Panc1 (cell line): ENCODE results near the gene CTDP1. TPM values are rescaled to one million over a fixed set of nuclear protein-coding genes. Genes with fewer than 3 reads are reported as not detected.
A peak's percentile ranks its signal among the peaks of the same experiment; 100 is the strongest.

Source experiments
- ATAC-seq: fragments of 200-7000 bp; cut with Tn5 transposase; 2 replicates; pipeline ENCODE4 v1.9.1; 2020; ENCODE audit warnings: mild to moderate bottlenecking, moderate library complexity
- BruUV-seq: library from RNA; stranded (reverse); fragments of 400-500 nt; replicated peaks from 2 replicates; lab custom pipeline; 2021; lab: Mats Ljungman, UMichigan
- CTCF ChIA-PET: fragments of 300-600 bp; sonication (Branson Sonifier 250); formaldehyde crosslinking; loops from one replicate; lab custom pipeline; 2022; ENCODE audit warnings: antibody characterized with exemption; lab: Charles Lee
- POLR2A ChIA-PET: fragments of 300-600 bp; sonication (Branson Sonifier 250); formaldehyde crosslinking; loops from one replicate; lab custom pipeline; 2022; ENCODE audit warnings: antibody characterized with exemption; lab: Charles Lee
- DNase-seq: peaks from one replicate; pipeline ENCODE4 v3.0.0-alpha.2; 2010; ENCODE audit warnings: low read depth, low spot score
- H3K27ac ChIP-seq: 2 replicates; pipeline ENCODE4 v1.5.1; 2011; ENCODE audit warnings: mild to moderate bottlenecking, low read length, inconsistent platforms
- H3K27me3 ChIP-seq: fragments of 200-500 bp; sonication (Bioruptor generic); 2 replicates; pipeline ENCODE4 v1.6.0; 2014; ENCODE audit warnings: low read length, inconsistent platforms; ENCODE audit not compliant: control insufficient read depth, insufficient read depth
- H3K36me3 ChIP-seq: fragments of 200-500 bp; sonication (Bioruptor generic); 2 replicates; pipeline ENCODE4 v1.5.1; 2014; ENCODE audit warnings: inconsistent platforms, mild to moderate bottlenecking, low read length, moderate library complexity; ENCODE audit not compliant: control insufficient read depth, insufficient read depth
- H3K4me1 ChIP-seq: 2 replicates; pipeline ENCODE4 v1.5.1; 2011; ENCODE audit warnings: inconsistent platforms, mild to moderate bottlenecking, low read length, moderate library complexity; ENCODE audit not compliant: control insufficient read depth, insufficient read depth
- H3K4me3 ChIP-seq, 2 experiments: 2 replicates each; pipeline ENCODE4 v1.5.1; 2011 to 2012; ENCODE audit warnings: low read depth in 2 of 2, low read length in 2 of 2, mild to moderate bottlenecking in 2 of 2, inconsistent platforms in 1 of 2, moderate library complexity in 1 of 2
- H3K9me3 ChIP-seq: fragments of 200-500 bp; sonication (Bioruptor generic); 2 replicates; pipeline ENCODE4 v1.5.1; 2014; ENCODE audit warnings: low read depth, mild to moderate bottlenecking, inconsistent platforms, low read length, moderate library complexity; ENCODE audit not compliant: control insufficient read depth, insufficient read depth
- CTCF ChIP-seq: fragments of 450-650 bp; IDR thresholded peaks from 2 replicates; pipeline ENCODE4 v1.5.1; 2017; ENCODE audit warnings: mild to moderate bottlenecking
- POLR2AphosphoS5 ChIP-seq: IDR thresholded peaks from 2 replicates; pipeline ENCODE4 v1.6.1; 2012; ENCODE audit warnings: mild to moderate bottlenecking, low read depth, low read length, moderate library complexity
- REST ChIP-seq, 2 experiments: IDR thresholded peaks; 2 replicates each; pipeline ENCODE4 v1.6.1; 2011 to 2012; ENCODE audit warnings: low read depth in 2 of 2, control low read depth in 1 of 2, low read length in 1 of 2, mild to moderate bottlenecking in 1 of 2, moderate library complexity in 1 of 2; ENCODE audit not compliant: insufficient read depth in 1 of 2
- SIN3A ChIP-seq: IDR thresholded peaks from 2 replicates; pipeline ENCODE4 v1.6.1; 2012; ENCODE audit warnings: low read depth, mild to moderate bottlenecking, low read length, moderate library complexity, borderline replicate concordance; ENCODE audit not compliant: insufficient read depth
- TCF7L2 ChIP-seq: IDR thresholded peaks from 2 replicates; pipeline ENCODE4 v1.6.1; 2011; ENCODE audit warnings: mild to moderate bottlenecking, low read depth, low read length, inconsistent platforms
- in situ Hi-C: cut with HindIII; loops from 2 replicates; pipeline ENCODE4 v1.10.0; 2016; ENCODE audit warnings: low sequenced_read_pairs, low pct_unique_long_range_greater_than_20kb
- intact Hi-C: fragments of 100-400 bp; cut with micrococcal nuclease; formaldehyde crosslinking; loops from one replicate; pipeline ENCODE4 v1.10.0; 2022; ENCODE audit not compliant: unreplicated experiment
- total RNA-seq: library from RNA; stranded (reverse); gene quantifications from one replicate; pipeline ENCODE4 v1.2.1, GENCODE V29; 2021; ENCODE audit not compliant: unreplicated experiment

CTDP1 gene
- total RNA-seq, 1 experiment from 2014 or later, result 52.8 TPM

DNA sequence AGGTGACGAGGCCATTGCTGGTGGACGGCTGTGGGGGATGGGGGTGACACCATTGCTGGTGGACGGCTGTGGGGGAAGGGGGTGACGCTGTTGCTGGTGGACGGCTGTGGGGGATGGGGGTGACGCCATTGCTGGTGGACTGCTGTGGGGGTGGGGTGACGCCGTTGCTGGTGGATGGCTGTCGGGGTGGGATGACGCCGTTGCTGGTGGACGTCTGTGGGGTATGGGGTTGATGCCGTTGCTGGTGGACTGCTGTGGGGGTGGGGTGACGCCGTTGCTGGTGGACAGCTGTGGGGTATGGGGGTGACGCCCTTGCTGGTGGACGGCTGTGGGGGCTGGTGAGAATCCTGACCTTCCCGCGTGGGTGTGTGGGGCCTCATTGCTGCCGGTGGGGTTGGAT lies 47.1 kb downstream of the CTDP1 start:
- POLR2A ChIA-PET, result no interaction called here
- no peak overlapping the region for H3K27ac ChIP-seq
- no peaks in the 10 kb centered on the region for H3K27me3 ChIP-seq
- CTCF ChIA-PET, result no interaction called here
- peaks cover 4% of the 10 kb centered on the region; the same call in 1 of the 2 replicates for H3K36me3 ChIP-seq
- H3K4me1 ChIP-seq, result no peaks in the 10 kb centered on the region
- intact Hi-C loops, result no loop called here
- H3K9me3 ChIP-seq, result peaks cover 5% of the 10 kb centered on the region; the same call in 1 of the 2 replicates
- H3K4me3 ChIP-seq, result no peak overlapping the region
- DNase-seq (no peak), ATAC-seq (no peak)
- TF ChIP-seq CTCF (no peak), REST (IDR thresholded peaks at IDR 0.05; ENCODE audit: insufficient read depth in 1 of 2, low read depth in 2 of 2, low read length in 1 of 2) (no peak), POLR2AphosphoS5 (no peak), SIN3A (no peak), TCF7L2 (no peak)
- in situ Hi-C loops, result no loop called here
- BruUV-seq, result no TSS peak

DNA sequence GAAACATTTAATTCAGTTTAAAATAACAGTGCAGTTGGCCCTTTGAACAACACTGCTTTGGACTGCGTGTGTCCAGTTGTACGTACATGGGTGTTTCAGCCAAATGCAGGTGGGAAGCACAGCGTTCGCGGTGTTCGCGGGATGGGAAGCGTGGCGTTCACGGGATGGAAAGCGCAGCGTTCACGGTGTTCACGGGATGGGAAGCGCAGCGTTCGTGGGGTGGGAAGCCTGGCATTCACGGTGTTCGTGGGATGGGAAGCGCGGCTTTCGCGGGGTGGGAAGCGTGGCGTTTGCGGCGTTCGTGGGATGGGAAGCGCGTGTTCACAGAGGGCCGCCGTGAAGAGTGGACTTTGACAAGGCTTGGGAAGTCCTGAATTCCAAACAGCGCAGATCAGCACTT lies 47.6 kb downstream of the CTDP1 start:
- POLR2A ChIA-PET, result no interaction called here
- TF ChIP-seq REST (IDR thresholded peaks at IDR 0.05; ENCODE audit: insufficient read depth in 1 of 2, low read depth in 2 of 2, low read length in 1 of 2) (no peak), SIN3A (no peak), POLR2AphosphoS5 (no peak), CTCF (no peak), TCF7L2 (no peak)
- BruUV-seq, result TSS peak; percentile 43
- intact Hi-C loops, result no loop called here
- Histone ChIP-seq H3K9me3 (peaks cover 9% of the 10 kb centered on the region; the same call in 1 of the 2 replicates), H3K27ac (no peak overlapping the region), H3K27me3 (no peaks in the 10 kb centered on the region), H3K36me3 (peaks cover 4% of the 10 kb centered on the region; the same call in 1 of the 2 replicates), H3K4me1 (no peaks in the 10 kb centered on the region), H3K4me3 (no peak overlapping the region)
- CTCF ChIA-PET, result no interaction called here
- no peak for DNase-seq
- in situ Hi-C loops, result no loop called here
- no peak for ATAC-seq
